Measurements from ENCODE around the gene FEM1A. TPM values are rescaled to one million over a fixed set of nuclear protein-coding genes. Genes with fewer than 3 reads are reported as not detected.

FEM1A gene
- polyA plus RNA-seq, 1 of the 3 experiments (the other 2 are of a cell fraction), result 4.8 TPM

- WGBS (ENCODE audit: low lambda C conversion rate), result 43% methylated on average over 6 of the region's 7 CpGs
- ChIA-PET CTCF (interaction anchor here (0.6 to 13.0 kb wide), 7 partner anchors 10 to 619 kb away, joined by 3 to 409 read pairs (median 4); partner anchors contain the start of gene FEM1A), POLR2A (no interaction called here)
- Histone ChIP-seq H3K9me2 (no peaks in the 10 kb centered on the region), H3K79me2 (ENCODE audit: insufficient read depth) (peaks cover 13% of the 10 kb centered on the region), H3K36me3 (replicated peaks in 1 of 2; ENCODE audit: control insufficient read depth in 1 of 2, insufficient read depth in 2 of 2, low read length in 1 of 2) (peaks cover 4 to 17% of the 10 kb centered on the region in 2 experiments), H3K4me3 (ENCODE audit: low read depth in 2 of 2, low read length in 1 of 2) (no peak overlapping the region; a peak in 1 of 4 replicates), H4K20me1 (ENCODE audit: insufficient read depth) (no peaks in the 10 kb centered on the region), H3K9ac (no peak overlapping the region), H3K9me3 (no peaks in the 10 kb centered on the region), H3F3A (replicated peaks; ENCODE audit: insufficient read depth) (peaks cover 38% of the 10 kb centered on the region), H3K4me1 (ENCODE audit: control insufficient read depth in 1 of 2, insufficient read depth in 2 of 2, low read depth in 1 of 2, low read length in 1 of 2) (peaks cover 3 to 7% of the 10 kb centered on the region in 2 experiments; a peak in 2 of 4 replicates), H3K27me3 (ENCODE audit: insufficient read depth) (no peaks in the 10 kb centered on the region), H2AFZ (ENCODE audit: low read depth) (no peak overlapping the region), H3K4me2 (peak overlapping the region; percentile 52; the same call in 1 of the 2 replicates), H3K27ac (ENCODE audit: low read depth in 2 of 2, low read length in 1 of 2) (peak overlapping the region in 1 of 2 experiments; percentile 99; a peak in 2 of 4 replicates)
- DNase-seq, result no peak
- TF ChIP-seq REST (IDR thresholded peaks at IDR 0.05; ENCODE audit: low read depth, low read length), result no peak
- TF ChIP-seq TCF12 (IDR thresholded peaks at IDR 0.05), result peak; percentile 47; the same call in 1 of the 2 replicates
Observed at GRCh38 chr19:4814625-4815425, 23.3 kb downstream of the FEM1A start.

- peak overlapping the region; percentile 48 to 56; a peak in 3 of 4 replicates for H3K27ac ChIP-seq (ENCODE audit: low read depth in 2 of 2, low read length in 1 of 2)
- 31% methylated on average over 27 of the region's 28 CpGs for WGBS (ENCODE audit: low lambda C conversion rate)
- CTCF ChIA-PET, result interaction anchor here (0.7 to 13.0 kb wide), 5 partner anchors 11 to 427 kb away, joined by 3 to 409 read pairs (median 4); partner anchors contain the start of gene FEM1A
- TF ChIP-seq TCF12 (IDR thresholded peaks at IDR 0.05) (no peak), JUND (IDR thresholded peaks at IDR 0.05) (no peak; the same call in 1 of the 2 replicates), RXRA (IDR thresholded peaks at IDR 0.05; ENCODE audit: borderline replicate concordance, low read depth) (no peak), NRF1 (IDR thresholded peaks at IDR 0.05; ENCODE audit: low read depth, low read length) (no peak), MXI1 (IDR thresholded peaks at IDR 0.05; ENCODE audit: low read depth, low read length) (peak; percentile 96), EP300 (IDR thresholded peaks at IDR 0.05; ENCODE audit: borderline replicate concordance in 1 of 2, low read depth in 1 of 2, low read length in 1 of 2) (no peak), NFIC (IDR thresholded peaks at IDR 0.05; ENCODE audit: borderline replicate concordance) (no peak), IRF3 (IDR thresholded peaks at IDR 0.05; ENCODE audit: low read depth, low read length) (no peak), RFX5 (IDR thresholded peaks at IDR 0.05; ENCODE audit: low read length) (no peak), RAD21 (IDR thresholded peaks at IDR 0.05; ENCODE audit: low read length) (no peak), USF2 (IDR thresholded peaks at IDR 0.05; ENCODE audit: borderline replicate concordance, low read depth, low read length) (peak; percentile 86), MAX (IDR thresholded peaks at IDR 0.05; ENCODE audit: low read depth) (peak; percentile 99), CTCF (IDR thresholded peaks at IDR 0.05) (no peak)
Observed at GRCh38 chr19:4815426-4816201, 24.1 kb downstream of the FEM1A start.

More at GRCh38 chr19:4815426-4816201, 24.1 kb downstream of the FEM1A start:
- Histone ChIP-seq H3K36me3 (replicated peaks in 1 of 2; ENCODE audit: control insufficient read depth in 1 of 2, insufficient read depth in 2 of 2, low read length in 1 of 2) (peaks cover 4 to 17% of the 10 kb centered on the region in 2 experiments), H4K20me1 (ENCODE audit: insufficient read depth) (no peaks in the 10 kb centered on the region), H2AFZ (ENCODE audit: low read depth) (no peak overlapping the region), H3K79me2 (ENCODE audit: insufficient read depth) (peaks cover 19% of the 10 kb centered on the region), H3K4me1 (ENCODE audit: control insufficient read depth in 1 of 2, insufficient read depth in 2 of 2, low read depth in 1 of 2, low read length in 1 of 2) (peaks cover 3 to 7% of the 10 kb centered on the region in 2 experiments; a peak in 2 of 4 replicates), H3K4me3 (ENCODE audit: low read depth in 2 of 2, low read length in 1 of 2) (peak overlapping the region in 1 of 2 experiments; percentile 27; a peak in 1 of 4 replicates), H3K27me3 (ENCODE audit: insufficient read depth) (no peaks in the 10 kb centered on the region), H3K4me2 (peak overlapping the region; percentile 52; the same call in 1 of the 2 replicates), H3K9ac (no peak overlapping the region), H3K9me2 (no peaks in the 10 kb centered on the region), H3K9me3 (no peaks in the 10 kb centered on the region), H3F3A (replicated peaks; ENCODE audit: insufficient read depth) (peaks cover 40% of the 10 kb centered on the region)
- DNase-seq, result peak; percentile 97
- POLR2A ChIA-PET, result no interaction called here

Measured in SK-N-SH (cell line).